Measurements from ENCODE around the gene ABCA1. TPM values are rescaled to one million over a fixed set of nuclear protein-coding genes. Genes with fewer than 3 reads are reported as not detected.

The ABCA1 gene
- total RNA-seq, 4 donors from 2014 or later, result 101 to 182 (median 151) TPM

GRCh38 chr9:104936291-104936690 is 8.3 kb upstream of the ABCA1 start:
- no peak for TF ChIP-seq CTCF (IDR thresholded peaks at IDR 0.05; ENCODE audit: low read depth)

GRCh38 chr9:104934691-104935500 is 6.9 kb upstream of the ABCA1 start:
- no peak for TF ChIP-seq CTCF (IDR thresholded peaks at IDR 0.05; ENCODE audit: low read depth)

- TF ChIP-seq CTCF (IDR thresholded peaks at IDR 0.05; ENCODE audit: low read depth), result no peak
Measured at GRCh38 chr9:104931256-104931655, 3.3 kb upstream of the ABCA1 start.

- no peak for TF ChIP-seq CTCF (IDR thresholded peaks at IDR 0.05; ENCODE audit: low read depth)
Measured at GRCh38 chr9:104927216-104927911, 591 bp downstream of the ABCA1 start.

- no peak for TF ChIP-seq CTCF (IDR thresholded peaks at IDR 0.05; ENCODE audit: low read depth)
Measured at GRCh38 chr9:104923740-104924139, 4.2 kb downstream of the ABCA1 start.

GRCh38 chr9:104923289-104923688 is 4.7 kb downstream of the ABCA1 start:
- no peak for TF ChIP-seq CTCF (IDR thresholded peaks at IDR 0.05; ENCODE audit: low read depth)

- TF ChIP-seq CTCF (IDR thresholded peaks at IDR 0.05; ENCODE audit: low read depth), result no peak
Measured at GRCh38 chr9:104921067-104921741, 6.8 kb downstream of the ABCA1 start.
